AG09319 (cell line): ENCODE data around the gene STX11.
A peak's percentile ranks its signal among the peaks of the same experiment; 100 is the strongest.

Experiments used
- DNase-seq: peaks from one replicate; pipeline ENCODE4 v3.0.0-alpha.2; 2010; ENCODE audit warnings: low read depth; ENCODE audit errors: extremely low read depth
- CTCF ChIP-seq: IDR thresholded peaks from 2 replicates; pipeline ENCODE4 v1.5.1; 2011; ENCODE audit warnings: low read depth, mild to moderate bottlenecking, inconsistent platforms, low read length, moderate library complexity

STX11 gene

GRCh38 chr6:144213315-144213714 lies 63.0 kb downstream of the STX11 start:
- TF ChIP-seq CTCF: no peak
- no peak for DNase-seq

- no peak for TF ChIP-seq CTCF
- no peak for DNase-seq
Observed at GRCh38 chr6:144214029-144214428, 63.7 kb downstream of the STX11 start.

GRCh38 chr6:144214622-144215401 lies 64.5 kb downstream of the STX11 start:
- no peak for DNase-seq

GRCh38 chr6:144215402-144215931 lies 65.2 kb downstream of the STX11 start:
- no peak for TF ChIP-seq CTCF
- DNase-seq: no peak

More at GRCh38 chr6:144214622-144215401, 64.5 kb downstream of the STX11 start:
- TF ChIP-seq CTCF: no peak

- TF ChIP-seq CTCF: peak; percentile 43
- peak; percentile 96 for DNase-seq
Observed at GRCh38 chr6:144215932-144216667, 65.8 kb downstream of the STX11 start.

- peak; percentile 17 for TF ChIP-seq CTCF
- no peak for DNase-seq
Observed at GRCh38 chr6:144216668-144217218, 66.4 kb downstream of the STX11 start.

- DNase-seq: no peak
- TF ChIP-seq CTCF: no peak
Observed at GRCh38 chr6:144217264-144217663, 66.9 kb downstream of the STX11 start.
